ENCODE data around the gene GPR39.
"Not testable (repeated sequence)": the region's sequence is repeated elsewhere in the genome, so short reads cannot be mapped to it uniquely, and the experiment has no call there.

GPR39 gene

DNA sequence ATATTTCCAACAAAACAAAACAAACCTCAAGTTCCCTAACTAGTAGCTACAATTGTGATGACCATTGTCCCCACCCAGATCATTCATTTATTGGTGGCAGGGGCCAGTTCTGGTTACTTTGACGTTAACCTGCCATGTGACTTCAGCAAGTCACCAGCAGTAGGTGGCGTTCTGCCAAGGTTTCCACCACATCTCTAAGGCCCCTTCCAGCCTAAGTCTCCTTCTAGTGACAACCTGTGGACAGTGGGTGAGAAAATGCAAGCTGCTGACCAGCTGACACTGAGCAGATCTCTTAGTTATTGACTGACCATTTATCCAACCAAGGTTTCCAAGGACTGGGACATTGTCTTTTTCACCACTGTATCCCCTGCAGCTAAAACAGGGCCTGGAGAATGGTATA, 98.4 kb downstream of the GPR39 start:
- no peaks in the 10 kb centered on the region for H3K4me1 Mint-ChIP-seq

DNA sequence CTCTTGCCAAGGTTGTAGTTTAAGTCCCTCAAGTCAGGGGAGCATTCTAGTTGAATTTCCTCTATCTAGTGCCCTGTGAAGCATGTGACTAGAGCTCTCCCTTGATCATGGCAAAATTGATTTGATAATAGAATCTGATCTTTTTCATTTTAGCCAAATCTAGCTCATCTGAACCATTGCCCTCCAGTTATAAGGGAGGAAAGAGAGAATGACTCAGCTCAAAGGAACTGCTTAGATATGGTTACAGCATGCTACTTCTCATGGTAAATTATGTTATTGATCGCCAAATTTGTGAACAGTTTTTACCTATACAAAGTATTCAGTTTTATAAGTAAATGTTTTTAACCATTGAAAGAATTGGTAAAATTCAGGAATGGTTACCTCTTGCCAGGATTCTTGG, 100.8 kb downstream of the GPR39 start:
- no peak overlapping the region for H3K27ac Mint-ChIP-seq
- peaks cover 3% of the 10 kb centered on the region for H3K27me3 Mint-ChIP-seq (ENCODE audit: low read depth, poor library complexity)
- no peaks in the 10 kb centered on the region for H3K4me1 Mint-ChIP-seq
- no peaks in the 10 kb centered on the region for H3K9me3 Mint-ChIP-seq
- no peak overlapping the region for H3K4me3 Mint-ChIP-seq
- H3K36me3 Mint-ChIP-seq (ENCODE audit: low read depth) = no peaks in the 10 kb centered on the region
- TF ChIP-seq, protein P1, sequence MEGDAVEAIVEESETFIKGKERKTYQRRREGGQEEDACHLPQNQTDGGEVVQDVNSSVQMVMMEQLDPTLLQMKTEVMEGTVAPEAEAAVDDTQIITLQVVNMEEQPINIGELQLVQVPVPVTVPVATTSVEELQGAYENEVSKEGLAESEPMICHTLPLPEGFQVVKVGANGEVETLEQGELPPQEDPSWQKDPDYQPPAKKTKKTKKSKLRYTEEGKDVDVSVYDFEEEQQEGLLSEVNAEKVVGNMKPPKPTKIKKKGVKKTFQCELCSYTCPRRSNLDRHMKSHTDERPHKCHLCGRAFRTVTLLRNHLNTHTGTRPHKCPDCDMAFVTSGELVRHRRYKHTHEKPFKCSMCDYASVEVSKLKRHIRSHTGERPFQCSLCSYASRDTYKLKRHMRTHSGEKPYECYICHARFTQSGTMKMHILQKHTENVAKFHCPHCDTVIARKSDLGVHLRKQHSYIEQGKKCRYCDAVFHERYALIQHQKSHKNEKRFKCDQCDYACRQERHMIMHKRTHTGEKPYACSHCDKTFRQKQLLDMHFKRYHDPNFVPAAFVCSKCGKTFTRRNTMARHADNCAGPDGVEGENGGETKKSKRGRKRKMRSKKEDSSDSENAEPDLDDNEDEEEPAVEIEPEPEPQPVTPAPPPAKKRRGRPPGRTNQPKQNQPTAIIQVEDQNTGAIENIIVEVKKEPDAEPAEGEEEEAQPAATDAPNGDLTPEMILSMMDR (IDR thresholded peaks at IDR 0.05) = no peak
- DNase-seq = no peak

More for the DNA sequence above, 98.4 kb downstream of the GPR39 start:
- H3K36me3 Mint-ChIP-seq (ENCODE audit: low read depth) = no peaks in the 10 kb centered on the region
- peaks cover 3% of the 10 kb centered on the region for H3K27me3 Mint-ChIP-seq (ENCODE audit: low read depth, poor library complexity)
- TF ChIP-seq, protein P1 (IDR thresholded peaks at IDR 0.05) = no peak
- no peak overlapping the region for H3K4me3 Mint-ChIP-seq
- DNase-seq = no peak
- H3K27ac Mint-ChIP-seq = no peak overlapping the region
- no peaks in the 10 kb centered on the region for H3K9me3 Mint-ChIP-seq

DNA sequence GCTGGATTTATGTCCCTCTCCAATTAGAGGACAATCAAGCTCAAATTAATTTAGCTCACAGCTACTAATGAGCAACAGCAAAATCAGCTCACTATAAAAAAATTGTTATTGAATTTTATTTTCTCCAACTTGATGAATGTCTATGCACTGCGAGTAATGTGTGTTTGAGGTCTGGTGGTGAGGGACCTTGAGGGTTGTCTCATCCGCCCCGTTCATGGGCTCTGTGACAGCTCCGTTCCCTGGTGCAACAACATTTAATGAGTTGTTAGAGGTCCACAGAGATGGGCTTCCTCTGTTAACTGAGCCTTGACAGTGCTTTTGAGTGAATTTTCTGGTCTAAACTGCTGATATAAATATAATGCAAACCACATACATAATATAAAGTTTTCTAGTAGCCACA, 101.7 kb downstream of the GPR39 start:
- Mint-ChIP-seq H3K4me3 (no peak overlapping the region), H3K4me1 (no peaks in the 10 kb centered on the region), H3K36me3 (ENCODE audit: low read depth) (no peaks in the 10 kb centered on the region), H3K27me3 (ENCODE audit: low read depth, poor library complexity) (peaks cover 3% of the 10 kb centered on the region), H3K27ac (no peak overlapping the region), H3K9me3 (no peaks in the 10 kb centered on the region)
- TF ChIP-seq, protein P1 (IDR thresholded peaks at IDR 0.05) = no peak
- no peak for DNase-seq

DNA sequence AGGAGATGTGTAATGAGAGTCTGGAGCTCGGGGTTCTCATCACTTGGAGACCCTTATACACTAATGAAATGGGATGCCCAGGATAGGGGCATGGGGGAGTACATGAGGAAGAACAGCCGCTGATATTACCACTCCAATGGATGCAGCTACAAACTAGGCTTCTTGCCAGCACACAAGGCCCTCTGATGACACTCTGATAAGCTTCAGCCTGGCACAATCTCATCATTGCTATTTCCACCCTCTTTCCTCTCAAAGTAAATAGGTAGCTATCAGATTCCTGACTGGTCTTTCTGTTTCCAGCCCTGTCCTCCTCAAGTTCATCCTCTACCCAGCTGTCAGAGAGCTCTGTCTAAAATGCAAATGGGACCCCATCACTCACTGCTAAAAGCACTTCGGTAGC, 103.0 kb downstream of the GPR39 start:
- Mint-ChIP-seq H3K4me1 (no peaks in the 10 kb centered on the region), H3K9me3 (no peaks in the 10 kb centered on the region), H3K36me3 (ENCODE audit: low read depth) (no peaks in the 10 kb centered on the region), H3K4me3 (no peak overlapping the region), H3K27ac (no peak overlapping the region), H3K27me3 (ENCODE audit: low read depth, poor library complexity) (peaks cover 3% of the 10 kb centered on the region)
- DNase-seq = no peak
- TF ChIP-seq, protein P1 (IDR thresholded peaks at IDR 0.05) = no peak

DNA sequence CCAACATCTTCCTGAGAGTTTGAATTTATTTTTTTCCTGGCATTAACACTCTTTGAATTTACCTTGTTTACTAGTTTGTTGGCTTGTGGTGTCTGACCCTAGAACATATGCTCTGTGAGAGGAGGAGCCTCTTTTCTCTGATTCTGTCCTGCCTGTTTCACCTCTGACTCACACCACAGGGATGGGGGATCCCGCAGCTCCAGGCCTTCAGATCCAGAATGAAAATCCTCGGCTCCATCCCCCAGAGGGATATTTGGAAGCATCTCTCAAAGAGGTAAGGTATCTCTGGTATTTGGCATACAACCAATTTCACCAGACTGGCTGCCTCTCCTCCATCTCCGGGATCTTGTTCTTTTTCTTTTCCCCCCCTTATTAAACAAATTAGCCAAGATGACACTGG, 104.7 kb downstream of the GPR39 start:
- no peaks in the 10 kb centered on the region for H3K36me3 Mint-ChIP-seq (ENCODE audit: low read depth)
- no peak overlapping the region for H3K27ac Mint-ChIP-seq
- no peak for DNase-seq
- no peak overlapping the region for H3K4me3 Mint-ChIP-seq
- H3K27me3 Mint-ChIP-seq (ENCODE audit: low read depth, poor library complexity) = peaks cover 3% of the 10 kb centered on the region
- H3K9me3 Mint-ChIP-seq = no peaks in the 10 kb centered on the region
- TF ChIP-seq, protein P1 (IDR thresholded peaks at IDR 0.05) = no peak
- no peaks in the 10 kb centered on the region for H3K4me1 Mint-ChIP-seq

DNA sequence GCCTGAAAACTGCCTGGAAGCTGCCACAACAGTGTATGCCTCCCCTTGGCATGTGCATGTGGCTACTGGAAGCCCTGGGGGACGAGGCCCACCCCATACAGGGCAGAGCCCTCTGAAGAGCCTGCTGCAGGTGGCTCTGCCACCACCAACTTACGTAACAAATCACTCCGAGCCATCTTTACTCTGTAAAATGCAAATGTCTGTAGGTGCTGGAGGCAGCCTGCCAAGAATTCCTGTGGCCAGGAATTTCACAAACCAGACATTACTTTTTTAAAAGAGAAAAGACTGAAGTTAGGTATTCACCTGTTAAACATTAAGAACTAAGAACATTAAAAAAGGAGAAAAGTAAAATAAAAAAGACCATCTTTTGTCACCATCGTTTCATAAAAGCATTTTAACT, 106.3 kb downstream of the GPR39 start:
- H3K27me3 Mint-ChIP-seq (ENCODE audit: low read depth, poor library complexity) = peaks cover 6% of the 10 kb centered on the region
- DNase-seq = no peak
- H3K27ac Mint-ChIP-seq = no peak overlapping the region
- TF ChIP-seq, protein P1 (IDR thresholded peaks at IDR 0.05) = no peak
- H3K4me3 Mint-ChIP-seq = no peak overlapping the region
- H3K9me3 Mint-ChIP-seq = peaks cover 5% of the 10 kb centered on the region
- no peaks in the 10 kb centered on the region for H3K36me3 Mint-ChIP-seq (ENCODE audit: low read depth)
- H3K4me1 Mint-ChIP-seq = no peaks in the 10 kb centered on the region

DNA sequence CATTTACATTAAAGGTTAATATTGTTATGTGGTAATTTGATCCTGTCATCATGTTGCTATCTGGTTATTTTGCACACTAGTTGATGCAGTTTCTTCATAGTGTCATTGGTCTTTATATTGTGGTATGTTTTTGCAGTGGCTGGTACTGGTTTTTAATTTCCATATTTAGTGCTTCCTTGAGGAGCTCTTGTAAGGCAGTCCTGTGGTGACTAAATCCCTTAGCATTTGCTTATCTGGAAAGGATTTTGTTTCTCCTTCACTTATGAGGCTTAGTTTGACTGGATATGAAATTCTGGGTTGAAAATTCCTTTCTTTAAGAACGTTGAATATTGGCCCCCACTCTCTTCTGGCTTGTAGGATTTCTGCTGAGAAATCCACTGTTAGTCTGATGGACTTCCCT, 120.5 kb downstream of the GPR39 start:
- H3K4me3 Mint-ChIP-seq; H3K36me3 Mint-ChIP-seq (ENCODE audit: low read depth); DNase-seq; H3K27ac Mint-ChIP-seq; H3K4me1 Mint-ChIP-seq: not testable (repeated sequence)
- peaks cover 44% of the 10 kb centered on the region for H3K9me3 Mint-ChIP-seq
- H3K27me3 Mint-ChIP-seq (ENCODE audit: low read depth, poor library complexity) = peaks cover 12% of the 10 kb centered on the region
